ENCODE measurements around the gene PKP2. TPM values are rescaled to one million over a fixed set of nuclear protein-coding genes. Genes with fewer than 3 reads are reported as not detected.
"Not testable (repeated sequence)": the region's sequence is repeated elsewhere in the genome, so short reads cannot be mapped to it uniquely, and the experiment has no call there.

PKP2 gene
- total RNA-seq, 6 donors from 2014 or later = 2.5 to 14.8 (median 5.5) TPM

DNA sequence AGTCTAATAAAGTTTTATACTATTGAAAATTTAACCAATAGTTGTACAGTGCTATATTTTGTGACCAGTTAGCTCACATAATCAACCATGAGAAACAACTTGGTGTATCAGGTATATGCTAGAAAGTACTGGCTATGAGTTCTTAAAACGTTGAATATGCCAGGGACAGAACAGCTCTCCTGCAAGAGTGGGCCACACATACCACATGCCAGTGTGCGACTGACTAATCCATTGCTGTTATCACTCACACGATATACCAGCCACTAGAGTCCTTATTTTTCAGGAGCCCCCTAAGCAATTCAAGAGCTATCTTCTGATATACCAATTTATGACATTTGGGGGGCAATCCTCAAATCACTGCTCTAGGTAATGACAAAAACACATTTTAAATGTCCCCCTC, 9.5 kb downstream of the PKP2 start:
- 89 to 90% methylated on average over 3 of the region's 3 CpGs for WGBS, 2 donors
- no peak overlapping the region for H3K4me3 ChIP-seq
- no peak overlapping the region for H3K27ac ChIP-seq
- no peak for TF ChIP-seq EP300 (IDR thresholded peaks at IDR 0.05)
- TF ChIP-seq, protein P1, sequence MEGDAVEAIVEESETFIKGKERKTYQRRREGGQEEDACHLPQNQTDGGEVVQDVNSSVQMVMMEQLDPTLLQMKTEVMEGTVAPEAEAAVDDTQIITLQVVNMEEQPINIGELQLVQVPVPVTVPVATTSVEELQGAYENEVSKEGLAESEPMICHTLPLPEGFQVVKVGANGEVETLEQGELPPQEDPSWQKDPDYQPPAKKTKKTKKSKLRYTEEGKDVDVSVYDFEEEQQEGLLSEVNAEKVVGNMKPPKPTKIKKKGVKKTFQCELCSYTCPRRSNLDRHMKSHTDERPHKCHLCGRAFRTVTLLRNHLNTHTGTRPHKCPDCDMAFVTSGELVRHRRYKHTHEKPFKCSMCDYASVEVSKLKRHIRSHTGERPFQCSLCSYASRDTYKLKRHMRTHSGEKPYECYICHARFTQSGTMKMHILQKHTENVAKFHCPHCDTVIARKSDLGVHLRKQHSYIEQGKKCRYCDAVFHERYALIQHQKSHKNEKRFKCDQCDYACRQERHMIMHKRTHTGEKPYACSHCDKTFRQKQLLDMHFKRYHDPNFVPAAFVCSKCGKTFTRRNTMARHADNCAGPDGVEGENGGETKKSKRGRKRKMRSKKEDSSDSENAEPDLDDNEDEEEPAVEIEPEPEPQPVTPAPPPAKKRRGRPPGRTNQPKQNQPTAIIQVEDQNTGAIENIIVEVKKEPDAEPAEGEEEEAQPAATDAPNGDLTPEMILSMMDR (IDR thresholded peaks at IDR 0.05) = no peak
- no peak for TF ChIP-seq POLR2AphosphoS5 (IDR thresholded peaks at IDR 0.05)
- no peak for TF ChIP-seq POLR2A (IDR thresholded peaks at IDR 0.05)
- H3K4me1 ChIP-seq = no peaks in the 10 kb centered on the region
- H3K9me3 ChIP-seq = no peaks in the 10 kb centered on the region
- H3K36me3 ChIP-seq = no peaks in the 10 kb centered on the region
- no peaks in the 10 kb centered on the region for H3K27me3 ChIP-seq
- DNase-seq (no peak), ATAC-seq (ENCODE audit: low FRiP score in 2 of 2) (no peak)

DNA sequence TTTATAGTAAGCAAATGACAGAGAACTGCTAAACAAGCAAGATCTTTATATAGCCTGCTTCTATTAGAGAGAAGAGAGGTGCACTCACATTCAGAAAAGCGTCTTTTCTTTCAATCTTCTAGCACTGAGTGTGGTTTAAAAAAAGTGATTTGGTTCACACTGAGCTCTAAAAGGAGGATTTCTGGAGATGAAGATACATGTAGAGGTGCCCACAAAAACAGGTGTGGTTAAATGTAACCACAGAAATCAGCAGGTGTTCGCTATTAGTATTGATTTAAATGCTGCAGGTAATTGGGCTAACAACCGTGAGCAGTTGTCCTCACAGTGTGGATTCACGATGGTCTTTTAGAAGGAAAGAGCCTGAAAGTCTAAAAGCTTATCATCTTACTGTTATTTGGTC, 10.7 kb downstream of the PKP2 start:
- H3K4me1 ChIP-seq = no peaks in the 10 kb centered on the region
- H3K27me3 ChIP-seq = no peaks in the 10 kb centered on the region
- no peaks in the 10 kb centered on the region for H3K36me3 ChIP-seq
- DNase-seq = no peak
- no peak overlapping the region for H3K4me3 ChIP-seq
- TF ChIP-seq EP300 (IDR thresholded peaks at IDR 0.05) (no peak), POLR2AphosphoS5 (IDR thresholded peaks at IDR 0.05) (no peak), POLR2A (IDR thresholded peaks at IDR 0.05) (no peak)
- TF ChIP-seq, protein P1 (IDR thresholded peaks at IDR 0.05) = no peak
- no peaks in the 10 kb centered on the region for H3K9me3 ChIP-seq
- 73 to 74% methylated on average over 4 of the region's 4 CpGs for WGBS, 2 donors
- no peak for ATAC-seq (ENCODE audit: low FRiP score in 2 of 2)
- H3K27ac ChIP-seq = no peak overlapping the region

DNA sequence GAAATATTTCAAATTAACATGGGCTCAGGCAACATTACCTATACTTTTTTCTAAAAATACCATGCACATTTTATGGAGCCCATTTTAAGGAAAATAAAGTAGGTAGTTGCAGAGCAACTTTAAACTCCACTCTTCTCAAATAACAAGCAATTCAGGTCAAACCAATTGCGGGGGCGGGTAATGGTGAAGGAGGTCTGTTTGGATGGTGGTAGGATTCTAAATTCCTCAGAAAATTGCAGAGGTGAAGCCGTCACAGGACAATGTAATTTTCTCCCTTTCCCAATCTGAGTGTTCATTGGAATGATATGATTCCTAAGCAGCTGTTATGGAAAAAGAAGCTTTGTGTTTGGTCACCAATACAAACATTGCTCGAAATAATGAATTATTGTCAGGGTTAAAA, 11.6 kb downstream of the PKP2 start:
- Histone ChIP-seq H3K36me3 (no peaks in the 10 kb centered on the region), H3K27ac (no peak overlapping the region), H3K27me3 (no peaks in the 10 kb centered on the region), H3K4me1 (no peaks in the 10 kb centered on the region), H3K9me3 (no peaks in the 10 kb centered on the region), H3K4me3 (no peak overlapping the region)
- 82 to 83% methylated on average over 4 of the region's 4 CpGs for WGBS, 2 donors
- ATAC-seq (ENCODE audit: low FRiP score in 2 of 2) (no peak), DNase-seq (no peak)
- TF ChIP-seq EP300 (IDR thresholded peaks at IDR 0.05) (no peak), POLR2A (IDR thresholded peaks at IDR 0.05) (no peak), POLR2AphosphoS5 (IDR thresholded peaks at IDR 0.05) (no peak)
- TF ChIP-seq, protein P1 (IDR thresholded peaks at IDR 0.05) = no peak

DNA sequence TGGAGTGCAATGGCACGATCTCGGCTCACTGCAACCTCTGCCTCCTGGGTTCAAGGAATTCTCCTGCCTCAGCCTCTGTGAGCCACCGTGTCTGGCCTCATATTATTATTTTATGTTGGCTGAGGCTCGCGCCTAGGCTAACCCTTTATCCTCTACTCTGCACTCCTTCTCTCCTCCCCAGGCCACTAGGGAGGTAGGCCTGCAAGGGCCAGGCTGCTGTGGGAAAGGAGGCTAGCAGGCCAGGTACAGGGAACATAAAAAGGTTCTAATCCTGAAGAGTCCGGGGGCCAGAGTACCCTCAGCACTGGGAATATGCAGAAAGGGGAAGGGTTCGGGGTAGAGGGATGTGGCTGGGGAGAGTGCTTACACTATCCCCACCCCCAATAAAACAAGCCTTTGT, 14.9 kb downstream of the PKP2 start:
- DNase-seq = no peak
- no peak for ATAC-seq (ENCODE audit: low FRiP score in 2 of 2)
- no peaks in the 10 kb centered on the region for H3K9me3 ChIP-seq
- no peak overlapping the region for H3K4me3 ChIP-seq
- no peaks in the 10 kb centered on the region for H3K27me3 ChIP-seq
- no peak overlapping the region for H3K27ac ChIP-seq
- 85 to 91% methylated on average over 7 of the region's 7 CpGs for WGBS, 2 donors
- no peaks in the 10 kb centered on the region for H3K4me1 ChIP-seq
- TF ChIP-seq POLR2A (IDR thresholded peaks at IDR 0.05) = no peak
- TF ChIP-seq, protein P1 (IDR thresholded peaks at IDR 0.05) = no peak
- no peak for TF ChIP-seq EP300 (IDR thresholded peaks at IDR 0.05)
- no peak for TF ChIP-seq POLR2AphosphoS5 (IDR thresholded peaks at IDR 0.05)
- H3K36me3 ChIP-seq = no peaks in the 10 kb centered on the region

DNA sequence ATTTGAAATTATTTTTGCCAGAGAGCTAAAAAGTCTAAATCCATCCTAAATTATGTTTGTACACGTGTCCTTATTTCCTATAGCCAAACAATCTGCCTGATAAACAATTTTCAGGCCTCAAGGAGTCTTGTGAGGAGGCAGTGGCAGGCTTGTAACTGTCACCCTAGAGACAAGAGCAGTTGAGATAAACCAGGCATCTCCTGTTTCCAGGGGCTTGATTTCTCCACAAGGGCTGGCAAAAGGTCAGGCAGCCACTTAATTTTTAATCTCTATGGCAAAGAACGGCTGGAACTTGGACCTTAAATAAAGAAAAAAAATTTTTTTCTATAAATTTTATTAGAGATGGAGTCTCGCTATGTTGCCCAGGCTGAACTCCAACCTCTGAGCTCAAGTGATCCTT, 15.5 kb downstream of the PKP2 start:
- ATAC-seq (ENCODE audit: low FRiP score in 2 of 2) = no peak
- TF ChIP-seq EP300 (IDR thresholded peaks at IDR 0.05) (no peak), POLR2A (IDR thresholded peaks at IDR 0.05) (no peak), POLR2AphosphoS5 (IDR thresholded peaks at IDR 0.05) (no peak)
- TF ChIP-seq, protein P1 (IDR thresholded peaks at IDR 0.05) = no peak

DNA sequence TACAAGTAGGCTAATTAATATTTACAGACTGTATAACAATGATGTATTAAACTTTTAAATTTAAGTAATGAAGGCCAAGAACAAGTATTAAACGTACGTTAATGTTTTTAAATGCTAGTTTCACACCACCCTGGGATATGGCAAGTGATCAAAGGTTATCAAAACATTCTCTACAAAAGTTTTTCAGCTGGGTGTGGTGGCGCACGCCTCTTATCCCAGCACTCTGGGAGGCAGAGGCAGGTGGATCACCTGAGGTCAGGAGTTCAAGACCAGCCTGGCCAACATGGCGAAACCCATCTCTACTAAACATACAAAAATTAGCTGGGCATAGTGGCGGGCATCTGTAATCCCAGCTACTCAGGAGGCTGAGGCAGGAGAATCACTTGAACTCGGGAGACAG, 17.5 kb downstream of the PKP2 start:
- H3K27ac ChIP-seq; ATAC-seq (ENCODE audit: low FRiP score in 2 of 2); H3K9me3 ChIP-seq; H3K27me3 ChIP-seq; H3K4me3 ChIP-seq; H3K36me3 ChIP-seq; H3K4me1 ChIP-seq; DNase-seq: not testable (repeated sequence)
- WGBS, 2 donors = 90 to 91% methylated on average over 7 of the region's 7 CpGs

More for the DNA sequence above, 15.5 kb downstream of the PKP2 start:
- no peak for DNase-seq
- Histone ChIP-seq H3K4me3 (no peak overlapping the region), H3K4me1 (no peaks in the 10 kb centered on the region), H3K27me3 (no peaks in the 10 kb centered on the region), H3K36me3 (no peaks in the 10 kb centered on the region), H3K9me3 (no peaks in the 10 kb centered on the region), H3K27ac (no peak overlapping the region)
- 62 to 72% methylated on average over 3 of the region's 3 CpGs for WGBS, 2 donors
